Measurements from ENCODE around the gene SULT1B1. TPM values are rescaled to one million over a fixed set of nuclear protein-coding genes. Genes with fewer than 3 reads are reported as not detected.

Gene SULT1B1
- total and polyA plus RNA-seq, 10 of the 15 experiments (the other 5 are each of a cell fraction or from before 2014, with no cell fraction given), result 0.01 to 0.05 (median 0.01) TPM; not detected in 7

DNA sequence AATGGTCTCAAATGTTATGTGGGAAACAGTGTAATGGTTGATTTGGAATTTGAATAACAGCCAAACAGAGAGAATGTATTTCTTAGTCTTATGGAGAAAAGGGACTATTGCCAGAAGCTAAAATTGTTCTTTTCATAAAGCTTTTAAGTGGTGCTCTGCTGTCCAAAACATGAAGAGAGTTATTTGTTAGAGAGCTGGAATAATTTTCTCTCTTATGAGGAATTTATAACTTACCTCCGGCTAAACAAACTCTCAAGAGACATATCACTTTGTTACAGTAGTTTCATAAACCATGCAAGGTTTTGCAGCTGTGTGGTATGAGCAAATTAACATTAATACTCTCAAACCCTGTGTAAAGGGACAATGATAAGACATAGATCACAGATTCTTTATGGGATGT, 28.6 kb downstream of the SULT1B1 start:
- in situ Hi-C loops (cut with MboI), result no loop called here
- Histone ChIP-seq H4K20me1 (ENCODE audit: control insufficient read depth, insufficient read depth) (no peaks in the 10 kb centered on the region), H3K4me3 (no peak overlapping the region), H2AFZ (ENCODE audit: control insufficient read depth, low read depth, low read length) (no peak overlapping the region), H3K36me3 (ENCODE audit: control insufficient read depth in 2 of 2, insufficient read depth in 2 of 2, low read length in 1 of 2) (no peaks in the 10 kb centered on the region), H3K27ac (ENCODE audit: control insufficient read depth, insufficient read depth) (no peak overlapping the region), H3K4me2 (ENCODE audit: control insufficient read depth, insufficient read depth) (no peak overlapping the region), H3K9me3 (replicated peaks; ENCODE audit: control insufficient read depth, insufficient read depth, low read length) (no peaks in the 10 kb centered on the region), H3K27me3 (replicated peaks in 1 of 2; ENCODE audit: control insufficient read depth in 2 of 2, insufficient read depth in 2 of 2, low read length in 1 of 2) (no peaks in the 10 kb centered on the region; a peak in 1 of 4 replicates), H3K79me2 (ENCODE audit: control insufficient read depth, insufficient read depth, low read length) (no peaks in the 10 kb centered on the region), H3K4me1 (ENCODE audit: control insufficient read depth, insufficient read depth, low read length) (no peaks in the 10 kb centered on the region), H3K9ac (ENCODE audit: control insufficient read depth, insufficient read depth, low read length) (no peak overlapping the region)
- no TSS peak for BruUV-seq (replicated peaks)
- ChIA-PET RAD21 (ENCODE audit: unreplicated experiment) (no interaction called here), CTCF (no interaction called here), SMC1A (ENCODE audit: uncharacterized antibody, unreplicated experiment) (interaction anchor here (0.7 kb wide), 1 partner anchor 24 kb away, joined by 3 read pairs; no protein-coding TSS in a partner anchor), POLR2A (no interaction called here)
- FAIRE-seq (no peak), ATAC-seq (no peak), DNase-seq (ENCODE audit: low read depth, low spot score) (no peak)
- TF ChIP-seq PAX8 (IDR thresholded peaks at IDR 0.05), result no peak
- TF ChIP-seq, protein P1, sequence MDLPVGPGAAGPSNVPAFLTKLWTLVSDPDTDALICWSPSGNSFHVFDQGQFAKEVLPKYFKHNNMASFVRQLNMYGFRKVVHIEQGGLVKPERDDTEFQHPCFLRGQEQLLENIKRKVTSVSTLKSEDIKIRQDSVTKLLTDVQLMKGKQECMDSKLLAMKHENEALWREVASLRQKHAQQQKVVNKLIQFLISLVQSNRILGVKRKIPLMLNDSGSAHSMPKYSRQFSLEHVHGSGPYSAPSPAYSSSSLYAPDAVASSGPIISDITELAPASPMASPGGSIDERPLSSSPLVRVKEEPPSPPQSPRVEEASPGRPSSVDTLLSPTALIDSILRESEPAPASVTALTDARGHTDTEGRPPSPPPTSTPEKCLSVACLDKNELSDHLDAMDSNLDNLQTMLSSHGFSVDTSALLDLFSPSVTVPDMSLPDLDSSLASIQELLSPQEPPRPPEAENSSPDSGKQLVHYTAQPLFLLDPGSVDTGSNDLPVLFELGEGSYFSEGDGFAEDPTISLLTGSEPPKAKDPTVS (IDR thresholded peaks at IDR 0.05; ENCODE audit: low read depth, low read length), result no peak
- TF ChIP-seq CTCF (IDR thresholded peaks at IDR 0.05 in 2 of 3, conservative IDR thresholded peaks at IDR 0.05 in 1 of 3; ENCODE audit: control insufficient read depth in 2 of 3, extremely low read depth in 1 of 3, insufficient read depth in 1 of 3, low read depth in 3 of 3, low read length in 3 of 3), result no peak
- TF ChIP-seq NFXL1 (IDR thresholded peaks at IDR 0.05; ENCODE audit: borderline replicate concordance), result no peak
- no peak for TF ChIP-seq RFX5 (IDR thresholded peaks at IDR 0.05; ENCODE audit: low read depth, low read length)
- TF ChIP-seq HDAC6 (IDR thresholded peaks at IDR 0.05; ENCODE audit: unreplicated experiment), result no peak
- WGBS (ENCODE audit: insufficient coverage, insufficient replicate concordance, low lambda C conversion rate, missing lambda C conversion rate), result 53% methylated on average over 1 of the region's 1 CpG
- intact Hi-C loops (cut with micrococcal nuclease; ENCODE audit: unreplicated experiment), result no loop called here
